GM13976 (cell line): ENCODE results near the gene CADM1.

Experiments used
- DNase-seq: peaks from one replicate; pipeline ENCODE4 v3.0.0; 2012; ENCODE audit warnings: low spot score
- in situ Hi-C: fragments of 300-500 bp; cut with MboI; formaldehyde crosslinking; loops from one replicate; pipeline ENCODE4 v1.12.0; 2022; ENCODE audit warnings: low sequenced_read_pairs, mixed read lengths, inconsistent platforms; ENCODE audit not compliant: unreplicated experiment
- TF ChIP-seq, protein P1 (sequence below): IDR thresholded peaks from 2 replicates; pipeline ENCODE4 v1.5.1; 2012; ENCODE audit warnings: borderline replicate concordance, mild to moderate bottlenecking; ENCODE audit not compliant: insufficient read depth; ENCODE audit errors: extremely low read depth, missing control alignments, control extremely low read depth

Gene CADM1

DNA sequence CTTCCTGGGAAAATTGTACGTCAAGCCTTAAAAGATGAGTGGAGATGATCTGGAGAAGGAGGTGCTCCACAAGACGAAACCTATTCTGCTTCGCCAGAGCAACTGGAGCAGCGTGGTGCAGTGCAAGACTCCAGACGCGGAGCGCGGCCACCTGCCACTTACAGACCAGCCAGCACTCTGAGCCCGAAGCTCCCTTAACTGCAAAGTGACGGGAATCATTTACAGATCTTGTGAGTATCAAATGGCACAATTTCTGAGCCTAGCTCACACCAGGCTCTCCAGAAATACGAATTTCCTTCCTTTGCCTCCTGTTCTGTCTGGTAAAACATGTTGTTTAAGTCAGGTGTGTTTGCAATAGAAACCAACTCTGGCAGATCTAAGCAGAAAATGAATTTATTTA lies 369.3 kb downstream of the CADM1 start:
- TF ChIP-seq, protein P1, sequence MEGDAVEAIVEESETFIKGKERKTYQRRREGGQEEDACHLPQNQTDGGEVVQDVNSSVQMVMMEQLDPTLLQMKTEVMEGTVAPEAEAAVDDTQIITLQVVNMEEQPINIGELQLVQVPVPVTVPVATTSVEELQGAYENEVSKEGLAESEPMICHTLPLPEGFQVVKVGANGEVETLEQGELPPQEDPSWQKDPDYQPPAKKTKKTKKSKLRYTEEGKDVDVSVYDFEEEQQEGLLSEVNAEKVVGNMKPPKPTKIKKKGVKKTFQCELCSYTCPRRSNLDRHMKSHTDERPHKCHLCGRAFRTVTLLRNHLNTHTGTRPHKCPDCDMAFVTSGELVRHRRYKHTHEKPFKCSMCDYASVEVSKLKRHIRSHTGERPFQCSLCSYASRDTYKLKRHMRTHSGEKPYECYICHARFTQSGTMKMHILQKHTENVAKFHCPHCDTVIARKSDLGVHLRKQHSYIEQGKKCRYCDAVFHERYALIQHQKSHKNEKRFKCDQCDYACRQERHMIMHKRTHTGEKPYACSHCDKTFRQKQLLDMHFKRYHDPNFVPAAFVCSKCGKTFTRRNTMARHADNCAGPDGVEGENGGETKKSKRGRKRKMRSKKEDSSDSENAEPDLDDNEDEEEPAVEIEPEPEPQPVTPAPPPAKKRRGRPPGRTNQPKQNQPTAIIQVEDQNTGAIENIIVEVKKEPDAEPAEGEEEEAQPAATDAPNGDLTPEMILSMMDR: no peak
- in situ Hi-C loops: no loop called here
- DNase-seq: no peak

DNA sequence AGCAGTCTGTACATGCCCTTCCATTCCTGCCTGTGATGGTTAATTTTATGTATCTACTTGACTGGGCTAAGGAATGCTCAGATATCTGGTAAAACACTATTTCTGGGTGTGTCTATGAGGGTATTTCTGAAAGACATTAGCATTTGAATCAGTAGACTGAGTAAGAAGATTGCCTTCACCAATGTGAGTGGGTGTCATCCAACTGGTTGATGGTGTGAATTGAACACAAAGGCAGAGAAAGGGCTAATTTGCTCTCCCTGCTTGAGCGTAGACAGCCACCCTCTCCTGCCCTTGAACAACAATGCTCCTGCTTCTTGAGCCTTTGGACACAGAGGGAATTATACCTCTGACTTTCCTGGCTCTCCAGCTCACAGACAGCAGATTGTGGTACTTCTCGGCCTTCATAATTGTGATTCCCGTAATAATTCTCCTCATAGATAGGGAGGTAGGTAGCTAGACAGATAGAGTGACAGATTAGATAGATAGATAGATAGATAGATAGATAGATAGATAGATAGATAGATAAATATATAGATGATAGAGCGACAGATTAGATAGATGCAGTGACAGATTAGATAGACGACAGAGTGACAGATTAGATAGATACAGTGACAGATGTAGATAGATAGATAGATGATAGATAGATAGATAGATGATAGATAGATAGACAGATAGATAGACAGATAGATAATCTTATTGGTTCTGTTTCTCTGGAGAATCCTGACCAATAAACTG lies 370.6 kb downstream of the CADM1 start:
- no peak for DNase-seq
- in situ Hi-C loops: no loop called here
- TF ChIP-seq, protein P1: no peak

DNA sequence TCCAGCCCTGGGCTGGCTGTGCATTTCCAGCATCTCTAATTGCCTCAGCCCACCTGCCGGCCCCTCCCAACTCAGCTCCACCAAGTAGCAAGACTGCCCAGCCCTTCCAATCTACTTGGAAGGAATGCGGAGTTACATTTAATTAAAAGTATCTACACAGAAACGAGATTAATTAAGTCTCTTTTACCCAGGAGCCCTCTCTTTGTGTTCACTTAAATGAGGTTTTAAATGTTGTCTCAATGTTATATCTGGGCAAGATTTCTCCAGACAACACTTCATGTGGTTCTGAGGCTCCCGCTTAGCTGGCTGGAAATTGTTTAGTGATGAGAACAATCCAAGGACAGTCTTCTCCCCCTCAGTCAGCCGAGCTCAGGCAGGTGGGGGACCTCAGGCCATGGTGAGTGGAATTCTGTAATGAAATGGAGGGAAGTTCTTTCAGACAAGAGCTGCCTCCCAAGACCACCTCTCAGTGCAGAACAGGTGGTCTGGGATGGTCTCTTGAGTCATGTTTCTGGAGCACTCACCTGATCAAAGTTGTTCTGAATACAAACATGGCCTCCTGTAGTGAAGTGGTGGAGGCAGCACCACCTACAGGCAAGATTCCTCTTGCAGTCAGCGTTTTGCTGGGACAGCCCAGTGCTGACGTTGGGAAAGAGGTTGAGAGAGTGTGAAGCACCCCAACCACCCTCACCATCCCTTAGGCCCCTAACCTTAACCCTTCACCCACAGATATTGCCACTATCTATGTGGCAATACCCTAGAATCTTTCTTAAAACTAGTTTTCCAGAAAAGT lies 371.6 kb downstream of the CADM1 start:
- in situ Hi-C loops: no loop called here
- peak; percentile 48 for DNase-seq
- TF ChIP-seq, protein P1: peak; percentile 28

DNA sequence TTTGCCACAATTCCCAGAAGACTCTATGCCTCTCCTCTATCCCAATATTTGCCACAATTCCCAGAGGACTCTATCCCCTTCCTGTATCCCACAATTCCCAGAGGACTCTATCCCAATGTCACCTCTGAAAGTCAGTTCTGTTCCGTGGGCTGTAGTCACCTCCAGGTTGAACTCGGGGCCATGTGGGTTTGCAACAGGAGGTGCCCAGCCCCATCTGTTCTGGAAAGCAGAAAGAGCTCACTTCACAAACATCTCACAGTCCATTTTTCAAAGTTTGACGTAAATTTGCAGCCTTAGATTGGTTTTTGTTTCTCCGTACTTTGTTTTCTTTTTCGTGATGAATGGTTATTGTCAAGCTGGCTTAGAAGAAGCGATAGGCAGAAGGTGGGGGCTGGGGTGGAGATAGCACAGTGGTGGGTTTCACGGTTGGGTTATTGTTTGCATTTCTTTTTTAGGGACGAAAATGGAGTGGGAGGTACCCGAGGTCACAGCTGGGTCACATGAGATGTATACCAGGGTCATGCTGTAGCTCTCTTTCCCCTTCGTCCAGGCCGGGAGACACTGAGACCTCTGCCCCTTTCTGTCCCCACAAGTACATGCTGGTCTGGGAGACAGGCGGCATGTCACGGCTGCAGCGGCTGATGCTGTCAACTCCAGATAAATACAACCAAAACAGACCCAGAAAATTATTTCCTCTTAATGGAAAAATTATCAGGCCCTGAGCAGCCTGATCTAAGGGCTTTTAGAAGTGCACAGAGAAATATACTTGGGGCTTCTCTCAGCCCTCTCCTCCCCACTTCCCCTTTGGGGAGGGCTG lies 374.5 kb downstream of the CADM1 start:
- in situ Hi-C loops: no loop called here
- DNase-seq: no peak
- TF ChIP-seq, protein P1: no peak

DNA sequence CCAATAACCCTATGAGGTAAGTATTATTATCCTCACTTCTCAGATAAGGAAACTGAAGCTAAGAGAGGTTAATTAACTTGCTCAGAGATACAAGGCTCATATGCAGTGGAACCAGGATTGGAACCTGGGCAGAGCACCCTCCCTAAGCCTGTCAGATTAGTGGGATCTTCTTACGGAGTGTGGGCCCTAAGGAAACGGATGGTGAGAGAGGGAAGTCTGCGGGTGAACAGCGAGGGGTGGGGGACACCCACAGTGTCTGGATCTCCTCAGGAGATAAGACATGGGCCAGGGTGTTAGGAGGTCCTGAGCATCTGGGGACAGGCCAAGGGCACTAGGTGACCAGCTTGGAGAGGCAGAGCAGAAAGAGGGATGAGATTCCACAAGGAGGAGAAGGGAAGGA lies 376.0 kb downstream of the CADM1 start:
- in situ Hi-C loops: no loop called here
- no peak for DNase-seq
- TF ChIP-seq, protein P1: no peak

DNA sequence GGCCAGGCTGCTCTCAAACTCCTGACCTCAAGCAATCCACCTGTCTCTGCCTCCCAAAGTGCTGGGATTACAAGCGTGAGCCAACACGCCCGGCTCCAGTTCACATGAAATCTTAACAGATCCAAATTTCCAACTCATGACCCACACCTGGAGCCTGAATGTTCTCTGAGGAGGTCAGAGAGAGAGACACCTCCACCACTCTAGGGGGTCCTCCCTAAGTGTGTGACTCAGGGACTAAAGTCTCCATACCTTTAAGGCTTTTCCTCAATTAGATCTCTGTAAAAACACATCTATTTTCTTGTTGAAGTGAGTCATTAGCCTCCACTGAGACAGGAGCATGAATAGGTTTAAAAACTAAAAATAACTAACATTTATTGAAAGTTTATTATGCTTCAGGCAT lies 376.4 kb downstream of the CADM1 start:
- TF ChIP-seq, protein P1: no peak
- in situ Hi-C loops: no loop called here
- no peak for DNase-seq
